GM21423 (cell line): ENCODE results near the gene DHDDS.
"Not testable (repeated sequence)": the region's sequence is repeated elsewhere in the genome, so short reads cannot be mapped to it uniquely, and the experiment has no call there.

Source experiments
- ATAC-seq: cut with Tn5 transposase; IDR thresholded peaks from one replicate; pipeline ENCODE4 v1.9.1; 2021; ENCODE audit warnings: mild to moderate bottlenecking, moderate library complexity; ENCODE audit not compliant: unreplicated experiment

Gene DHDDS, protein sequence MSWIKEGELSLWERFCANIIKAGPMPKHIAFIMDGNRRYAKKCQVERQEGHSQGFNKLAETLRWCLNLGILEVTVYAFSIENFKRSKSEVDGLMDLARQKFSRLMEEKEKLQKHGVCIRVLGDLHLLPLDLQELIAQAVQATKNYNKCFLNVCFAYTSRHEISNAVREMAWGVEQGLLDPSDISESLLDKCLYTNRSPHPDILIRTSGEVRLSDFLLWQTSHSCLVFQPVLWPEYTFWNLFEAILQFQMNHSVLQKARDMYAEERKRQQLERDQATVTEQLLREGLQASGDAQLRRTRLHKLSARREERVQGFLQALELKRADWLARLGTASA

DNA sequence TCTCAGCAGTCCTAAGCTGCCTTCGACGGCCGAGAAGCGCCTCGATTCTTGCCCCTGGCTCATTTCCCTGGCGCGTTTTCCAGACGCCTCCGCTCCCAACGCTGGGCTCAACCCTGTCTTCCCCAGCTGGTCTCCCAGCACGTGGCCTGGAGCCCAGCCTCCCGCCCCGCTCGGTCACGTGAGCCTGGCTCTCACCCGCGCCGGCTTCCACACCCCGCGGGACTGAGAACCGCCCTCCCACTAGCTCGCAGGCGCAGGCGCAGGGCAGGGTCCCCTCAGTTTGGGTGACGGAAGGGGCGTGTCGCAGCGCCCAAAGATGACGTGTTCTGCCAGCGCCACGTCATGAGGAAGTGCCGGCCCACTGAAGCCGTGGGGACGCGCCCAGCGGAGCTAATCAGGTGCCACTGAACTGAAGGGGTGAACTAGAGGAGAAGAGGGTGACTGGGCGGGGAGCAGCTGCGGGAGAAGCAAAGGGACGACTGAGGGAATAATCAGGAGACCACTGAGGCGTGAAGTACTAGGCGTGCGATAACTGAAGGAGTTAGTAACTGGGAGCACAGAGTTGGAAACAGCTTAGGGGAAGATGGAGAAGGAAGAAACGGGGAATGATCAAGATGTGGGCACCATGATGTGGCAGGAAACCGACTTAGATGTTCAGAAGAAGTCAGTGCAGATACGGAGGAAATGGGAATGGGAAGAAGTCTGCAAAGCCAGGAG is at the start of gene DHDDS:
DHDDS (plus strand) TSS at position 343 of the 717 bp plus-strand sequence. CDS start 625 bp downstream, outside the sequence.
- ATAC-seq = peak; percentile 97

DNA sequence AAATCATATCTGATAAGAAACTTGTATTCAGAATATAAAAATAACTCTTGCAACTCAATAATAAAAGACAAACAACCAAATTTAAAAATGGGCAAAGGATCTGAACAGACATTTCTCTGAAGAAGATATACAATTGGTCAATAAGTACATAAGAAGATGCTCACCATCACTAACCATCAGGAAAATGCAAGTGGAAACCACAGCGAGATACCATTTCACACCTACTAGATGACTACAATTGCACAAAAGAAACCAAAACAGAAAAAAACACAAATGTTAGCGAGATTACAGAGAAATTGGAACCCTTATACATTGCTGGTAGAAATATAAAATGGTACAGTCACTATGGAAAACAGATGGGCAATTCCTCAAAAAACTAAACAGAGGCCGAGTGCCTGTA is 48.0 kb upstream of the DHDDS start:
- ATAC-seq = no peak

DNA sequence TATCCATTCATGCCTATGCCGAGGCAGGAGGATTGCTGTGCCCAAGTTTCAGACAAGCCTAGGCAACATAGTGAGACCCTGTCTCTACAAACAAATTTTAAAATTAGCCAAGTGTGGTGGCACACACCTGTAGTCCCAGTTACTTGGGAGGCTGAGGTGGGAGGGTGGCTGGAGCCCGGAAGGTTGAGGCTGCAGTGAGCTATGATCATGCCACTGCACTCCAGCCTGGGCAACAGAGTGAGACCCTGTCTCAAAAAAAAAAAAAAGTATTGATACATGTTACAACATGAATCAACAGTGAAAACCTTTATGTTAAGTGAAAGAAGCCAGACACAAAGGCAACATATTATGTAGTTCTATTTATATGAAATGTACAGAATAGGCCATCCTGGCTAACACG is 47.1 kb upstream of the DHDDS start:
- ATAC-seq = not testable (repeated sequence)

DNA sequence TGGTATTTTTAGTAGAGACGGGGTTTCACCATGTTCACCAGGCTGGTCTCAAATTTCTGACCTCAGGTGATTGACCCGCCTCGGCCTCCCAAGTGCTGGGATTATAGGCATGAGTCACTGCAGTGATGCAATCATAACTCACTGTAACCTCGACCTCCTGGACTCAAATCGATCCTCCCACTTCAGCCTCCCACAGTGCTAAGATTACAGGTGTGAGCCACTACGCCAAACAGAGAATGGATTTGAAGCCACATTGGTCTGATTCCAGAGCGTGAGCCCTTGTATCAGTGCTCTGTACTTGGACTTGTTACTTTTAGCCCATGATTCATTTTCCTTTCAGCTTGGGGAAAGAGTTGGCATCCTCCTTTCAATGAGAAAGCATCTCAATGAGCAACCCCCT is 44.7 kb upstream of the DHDDS start:
- no peak for ATAC-seq

DNA sequence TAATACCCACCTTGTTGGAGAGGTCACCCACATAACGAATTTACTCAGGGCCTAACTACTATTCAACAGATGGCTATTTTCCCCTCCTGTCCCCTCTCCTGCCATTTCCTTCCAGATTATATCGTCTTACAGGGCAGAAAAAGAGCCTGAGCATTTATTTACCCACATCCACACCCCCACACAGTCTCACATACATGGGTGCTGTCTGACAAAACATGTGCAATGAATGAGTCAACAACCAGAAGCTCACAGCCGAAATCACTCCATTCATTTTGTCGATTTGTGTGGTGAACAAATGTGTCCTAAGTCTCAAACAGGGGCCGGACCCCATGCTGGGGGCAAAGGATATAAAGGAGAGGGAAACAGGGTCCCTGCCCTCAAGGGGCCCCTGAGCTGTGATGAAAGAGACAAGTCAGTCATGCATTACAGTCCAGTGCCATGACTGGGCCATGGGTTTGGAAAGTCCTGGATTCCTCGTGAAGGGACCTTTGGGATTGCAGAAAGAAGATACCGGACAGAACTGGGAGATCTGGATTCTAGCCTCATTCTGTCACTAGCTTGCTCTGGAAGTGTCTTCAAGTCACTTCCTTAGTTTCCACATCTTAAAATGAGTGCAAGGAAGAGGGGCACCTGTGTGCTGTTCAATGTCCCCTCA is 43.2 kb upstream of the DHDDS start:
- ATAC-seq = no peak

DNA sequence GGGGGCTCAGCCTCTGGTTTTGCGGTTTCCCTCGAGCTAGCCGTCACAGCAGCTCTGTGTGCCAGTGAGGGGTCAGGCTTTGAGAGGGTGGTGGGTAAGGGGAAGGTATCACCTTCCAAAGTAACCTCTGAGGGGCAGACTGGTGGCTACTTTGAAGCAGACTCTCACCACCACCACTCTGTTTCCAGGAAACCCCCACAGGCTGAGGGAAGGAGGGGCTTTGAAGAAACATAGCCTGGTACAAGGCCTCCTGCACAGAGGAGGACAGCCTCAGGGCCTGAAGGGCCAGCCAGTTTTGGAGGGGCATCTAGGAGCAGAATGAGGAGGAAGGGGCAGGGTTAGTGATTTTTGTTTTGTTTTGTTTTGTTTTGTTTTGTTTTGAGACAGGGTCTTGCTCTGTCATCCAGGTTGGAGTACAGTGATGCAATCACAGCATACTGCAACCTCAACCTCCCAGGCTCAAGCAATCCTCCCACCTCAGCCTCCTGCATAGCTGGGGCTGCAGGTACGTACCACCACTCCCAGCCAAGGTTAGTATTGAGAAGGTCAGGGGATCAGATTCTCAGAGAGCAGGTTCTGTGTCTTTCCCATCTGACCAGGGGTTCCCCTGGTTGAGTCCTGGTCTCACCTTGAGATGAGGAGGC is 42.4 kb upstream of the DHDDS start:
- no peak for ATAC-seq

DNA sequence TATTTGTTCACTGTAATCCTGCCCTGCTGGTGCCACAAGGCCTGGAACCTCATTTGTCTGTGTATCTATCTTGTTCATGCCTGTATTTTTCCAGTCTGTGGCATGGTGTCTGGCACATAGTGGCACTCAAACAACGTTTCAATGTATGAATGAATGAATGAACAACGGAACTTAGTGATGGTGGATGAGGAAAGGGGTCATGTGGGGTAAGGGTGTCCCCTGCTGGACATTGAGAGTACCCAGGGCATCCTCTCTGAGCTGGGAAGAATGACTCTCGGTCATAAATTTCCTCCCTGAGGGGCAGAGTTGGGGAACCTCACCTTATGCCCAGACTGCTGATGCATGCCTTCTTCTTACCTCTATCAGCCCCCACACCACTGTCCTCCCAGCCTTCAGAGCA is 40.7 kb upstream of the DHDDS start:
- ATAC-seq = no peak

DNA sequence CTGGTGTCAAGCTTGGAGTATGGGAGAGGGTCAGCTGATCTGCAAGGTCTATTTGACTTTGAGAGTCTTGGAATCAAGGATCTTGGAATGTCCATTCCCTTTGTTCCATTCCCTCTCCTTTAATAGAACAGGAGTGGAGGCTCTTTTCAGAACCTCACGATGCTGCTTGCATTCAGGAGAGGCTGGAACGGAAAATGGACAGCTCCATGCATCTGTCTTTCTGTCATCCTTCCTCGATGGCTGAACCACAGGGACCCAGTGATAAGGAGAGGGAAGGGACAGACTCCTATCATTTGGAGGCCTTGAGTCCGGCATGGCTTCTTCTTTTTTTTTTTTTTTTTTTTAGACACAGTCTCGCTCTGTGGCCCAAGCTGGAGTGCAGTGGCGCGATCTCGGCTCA is 36.4 kb upstream of the DHDDS start:
- no peak for ATAC-seq

DNA sequence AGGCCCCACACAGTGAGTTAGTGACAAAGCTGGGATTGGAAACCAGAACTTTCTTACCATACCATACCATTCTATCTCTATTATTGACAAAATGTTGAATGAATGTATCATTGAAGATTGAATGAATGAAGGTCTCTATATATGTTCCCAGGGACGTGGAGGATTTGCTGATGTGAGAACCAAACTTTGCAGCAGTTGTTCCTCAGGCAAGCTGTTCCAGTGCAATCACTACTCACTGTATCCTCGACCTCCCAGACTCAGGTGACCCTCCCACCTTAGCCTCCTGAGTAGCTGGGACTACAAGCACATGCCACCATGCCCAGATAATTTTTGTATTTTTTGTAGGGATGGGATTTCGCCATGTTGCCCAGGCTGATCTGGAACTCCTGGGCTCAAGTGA is 33.1 kb upstream of the DHDDS start:
- no peak for ATAC-seq

DNA sequence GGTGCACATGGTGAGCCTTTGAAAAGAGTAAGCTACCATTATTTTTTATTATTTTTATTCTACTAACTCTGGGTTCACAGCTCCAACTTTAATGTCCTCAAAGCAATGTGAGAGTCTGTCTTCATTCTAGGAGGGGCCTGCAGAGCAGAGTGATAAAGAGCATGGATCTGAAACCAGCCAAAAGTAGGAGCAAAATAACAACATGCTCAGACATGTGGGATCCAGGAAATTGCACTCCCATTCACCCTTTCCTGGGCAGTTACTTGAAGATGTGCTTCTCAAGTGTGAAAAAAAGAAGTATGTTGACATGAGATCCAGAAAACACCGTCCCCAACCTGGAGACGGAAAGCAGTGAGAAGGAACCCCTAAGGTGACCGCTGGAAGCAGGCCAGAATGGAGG is 30.2 kb upstream of the DHDDS start:
- no peak for ATAC-seq

DNA sequence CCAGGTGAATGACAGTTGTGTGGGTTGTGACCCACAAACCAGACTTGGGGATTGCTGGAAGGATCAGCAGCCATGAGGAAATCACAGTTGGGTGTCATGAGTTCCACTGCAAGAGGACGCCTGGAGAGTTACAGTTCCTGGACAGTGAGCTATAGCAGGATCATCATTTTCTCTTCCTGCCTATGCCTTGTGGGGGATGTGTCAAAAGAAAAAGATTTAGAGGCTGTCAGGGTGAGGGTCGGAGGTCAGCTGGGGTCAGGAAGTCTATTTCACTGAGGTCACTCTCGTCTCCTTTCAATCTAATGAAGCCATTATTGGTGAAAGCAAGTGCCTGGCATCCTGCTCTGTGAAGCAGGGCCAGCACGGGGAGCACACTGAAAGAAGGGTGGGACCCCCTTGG is 28.5 kb upstream of the DHDDS start:
- no peak for ATAC-seq

DNA sequence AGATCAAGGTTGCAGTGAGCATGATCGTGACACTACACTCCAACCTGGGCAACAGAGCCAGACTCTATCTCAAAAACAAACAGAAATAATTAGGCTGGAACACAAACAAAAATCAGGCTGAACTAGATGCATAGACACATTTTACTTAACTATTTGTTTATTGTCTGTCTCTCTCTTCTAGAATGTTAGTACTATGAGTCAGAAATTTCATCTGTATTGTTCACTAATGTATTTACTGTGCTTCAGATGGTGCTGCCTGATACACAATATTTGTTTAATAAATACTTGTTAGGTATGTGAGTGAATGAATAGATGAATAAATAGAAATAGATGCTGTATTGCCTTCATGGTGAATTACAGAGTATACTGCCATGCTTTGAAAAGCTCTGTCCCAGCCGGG is 27.5 kb upstream of the DHDDS start:
- ATAC-seq = no peak

DNA sequence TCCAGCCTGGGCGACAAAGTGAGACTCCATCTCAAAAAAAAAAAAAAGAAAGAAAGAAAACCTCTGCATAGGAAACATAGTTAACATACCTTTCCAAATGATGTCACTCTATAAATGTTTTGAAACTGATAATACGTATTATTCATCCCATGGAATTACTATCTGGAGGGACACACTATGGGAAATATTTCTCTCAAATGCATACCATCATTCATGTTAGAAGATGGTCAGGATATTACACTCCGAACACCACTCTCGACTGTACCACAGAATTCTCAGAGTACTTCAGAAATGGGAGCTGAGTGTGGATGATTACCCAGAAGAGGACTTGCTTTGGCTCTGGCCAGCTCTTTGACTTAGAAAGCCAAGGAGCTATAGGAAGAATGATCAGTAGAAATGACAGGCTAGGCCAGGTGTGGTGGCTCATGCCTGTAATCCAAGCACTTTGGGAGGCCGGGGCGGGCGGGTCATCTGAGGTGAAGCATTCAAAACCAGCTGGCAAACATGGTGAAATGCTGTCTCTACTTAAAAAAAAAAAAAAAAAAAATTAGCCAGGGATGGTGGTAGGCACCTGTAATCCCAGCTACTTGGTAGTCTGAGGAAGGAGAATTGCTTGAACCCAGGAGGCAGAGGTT is 26.7 kb upstream of the DHDDS start:
- no peak for ATAC-seq

DNA sequence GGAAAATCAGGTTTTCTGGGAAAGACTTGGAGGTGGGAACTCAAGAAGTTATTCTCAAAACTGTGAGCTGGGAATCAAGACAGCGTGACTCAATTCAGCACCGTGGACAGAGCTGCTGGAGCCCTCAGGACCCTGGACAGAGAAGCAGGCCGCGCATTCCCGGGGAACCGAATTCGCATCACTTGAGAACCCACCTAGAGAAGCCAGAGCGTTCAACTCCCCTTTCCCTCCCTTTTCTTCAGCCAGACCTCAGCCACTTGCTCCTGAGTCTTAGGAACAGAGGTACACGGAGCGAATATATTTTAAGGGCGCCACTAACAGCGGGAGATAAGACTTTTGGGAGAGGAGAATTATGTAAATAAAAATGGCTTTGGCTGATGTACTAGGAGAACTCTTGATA is 23.5 kb upstream of the DHDDS start:
- ATAC-seq = no peak

DNA sequence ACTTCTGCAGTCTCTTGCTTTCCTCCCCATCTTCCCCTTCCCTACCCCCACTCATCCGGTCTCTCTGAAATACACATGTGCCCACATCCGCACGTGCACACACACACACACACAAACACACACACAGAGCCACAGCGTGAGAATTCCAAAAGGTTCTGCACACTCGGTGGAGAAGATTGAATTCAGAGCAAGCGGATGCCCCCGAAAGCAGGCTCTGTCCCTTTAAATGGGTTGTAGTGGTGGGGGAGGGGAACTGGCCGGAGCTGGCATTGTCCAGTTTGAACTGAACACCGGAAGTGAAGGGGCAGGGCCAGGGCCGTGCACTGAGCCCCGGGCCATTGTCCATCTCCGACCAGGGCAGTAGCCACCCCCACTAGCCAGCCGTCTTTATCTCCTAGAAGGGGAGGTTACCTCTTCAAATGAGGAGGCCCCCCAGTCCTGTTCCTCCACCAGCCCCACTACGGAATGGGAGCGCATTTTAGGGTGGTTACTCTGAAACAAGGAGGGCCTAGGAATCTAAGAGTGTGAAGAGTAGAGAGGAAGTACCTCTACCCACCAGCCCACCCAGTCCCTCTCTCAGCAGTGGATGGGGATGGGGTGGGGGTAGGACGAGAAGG is 22.8 kb upstream of the DHDDS start:
- ATAC-seq = no peak

DNA sequence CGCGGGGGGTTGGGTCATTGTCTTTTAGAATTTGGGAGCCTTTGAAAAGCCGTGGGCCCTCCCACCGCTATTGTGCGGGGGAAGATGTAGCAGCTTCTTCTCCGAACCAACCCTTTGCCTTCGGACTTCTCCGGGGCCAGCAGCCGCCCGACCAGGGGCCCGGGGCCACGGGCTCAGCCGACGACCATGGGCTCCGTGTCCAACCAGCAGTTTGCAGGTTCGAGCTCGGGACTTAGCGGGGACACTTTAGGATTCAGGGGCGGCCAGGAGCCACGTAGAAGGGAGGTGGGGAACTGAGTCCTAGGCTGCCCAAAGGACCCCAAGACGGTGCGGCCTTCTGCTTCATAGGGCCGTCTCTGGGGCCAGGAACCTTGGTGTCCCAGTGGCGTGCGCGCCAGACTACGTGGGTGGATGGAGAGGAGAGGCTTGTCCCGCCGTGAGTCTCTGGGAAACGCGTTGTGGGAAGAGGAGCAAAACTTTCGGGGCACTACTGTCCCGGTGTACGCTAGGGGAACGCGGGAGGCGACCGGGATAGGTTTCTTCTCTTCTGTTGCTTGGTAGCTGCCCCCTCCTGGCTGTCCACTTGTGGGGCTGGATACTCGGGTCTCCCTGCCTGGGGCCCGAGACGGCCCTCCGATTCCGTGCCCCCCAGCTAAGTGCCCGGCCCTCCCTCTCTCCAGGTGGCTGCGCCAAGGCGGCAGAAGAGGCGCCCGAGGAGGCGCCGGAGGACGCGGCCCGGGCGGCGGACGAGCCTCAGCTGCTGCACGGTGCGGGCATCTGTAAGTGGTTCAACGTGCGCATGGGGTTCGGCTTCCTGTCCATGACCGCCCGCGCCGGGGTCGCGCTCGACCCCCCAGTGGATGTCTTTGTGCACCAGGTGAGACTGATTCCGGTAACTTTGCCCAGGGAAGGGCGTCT is 21.2 kb upstream of the DHDDS start, which contains the start of gene LIN28A:
LIN28A (plus strand) TSS at position 112 of the 918 bp plus-strand sequence; CDS start at position 187, 75 bp downstream.
- no peak for ATAC-seq

DNA sequence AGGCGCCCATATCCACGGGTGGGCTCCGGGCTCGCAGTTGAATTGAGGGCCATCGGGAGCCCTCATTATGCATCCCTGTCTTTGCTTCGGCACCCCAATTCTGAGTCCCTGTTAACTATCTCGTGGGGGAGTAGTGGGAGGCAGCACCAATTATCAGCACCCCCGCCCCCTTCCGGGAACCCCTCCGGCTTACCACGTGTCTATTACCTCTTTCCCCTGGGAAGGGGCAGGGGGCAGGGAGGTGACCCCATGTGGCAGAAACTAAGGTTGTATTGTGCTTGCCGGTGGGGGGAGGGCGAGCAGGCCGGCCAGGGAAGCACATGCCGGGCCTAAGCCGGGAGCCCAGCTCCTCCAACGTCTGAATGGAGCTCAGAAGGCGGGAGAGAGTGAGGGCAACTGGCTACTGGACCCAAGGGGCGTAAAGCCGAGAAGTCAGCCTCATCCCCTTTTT is 20.5 kb upstream of the DHDDS start:
- no peak for ATAC-seq

DNA sequence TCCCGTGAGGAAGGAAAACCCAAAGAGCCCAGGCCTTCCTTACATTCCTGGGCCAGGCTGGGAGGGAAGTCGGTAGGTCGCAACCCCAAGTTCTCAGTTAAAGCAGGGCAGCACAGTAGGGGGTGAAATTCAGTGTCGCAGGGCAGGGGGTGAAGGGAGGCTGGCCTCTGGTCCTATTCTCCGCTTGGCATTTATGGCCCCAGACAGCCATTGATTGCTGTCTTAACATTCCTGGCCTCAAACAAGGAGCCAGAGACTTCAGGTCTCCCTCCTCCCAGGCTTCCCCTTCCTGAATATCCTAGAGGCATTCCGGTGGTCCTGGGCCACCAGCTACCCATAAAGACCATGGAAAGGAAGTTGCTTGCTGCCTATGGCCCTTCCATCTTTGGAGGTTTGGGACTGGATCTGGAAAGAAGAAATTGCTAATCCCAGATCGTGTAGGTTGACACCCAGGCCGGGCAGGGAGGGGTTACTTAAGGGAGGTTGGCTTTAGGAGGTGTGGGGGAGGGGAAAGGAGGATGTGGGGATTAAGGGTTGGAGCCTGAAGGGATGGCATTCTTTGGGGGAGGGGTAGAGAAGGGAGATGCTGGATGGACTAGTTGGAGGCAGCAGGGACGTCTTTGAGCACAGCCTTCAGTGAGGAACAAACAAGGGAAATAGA is 19.8 kb upstream of the DHDDS start:
- no peak for ATAC-seq

DNA sequence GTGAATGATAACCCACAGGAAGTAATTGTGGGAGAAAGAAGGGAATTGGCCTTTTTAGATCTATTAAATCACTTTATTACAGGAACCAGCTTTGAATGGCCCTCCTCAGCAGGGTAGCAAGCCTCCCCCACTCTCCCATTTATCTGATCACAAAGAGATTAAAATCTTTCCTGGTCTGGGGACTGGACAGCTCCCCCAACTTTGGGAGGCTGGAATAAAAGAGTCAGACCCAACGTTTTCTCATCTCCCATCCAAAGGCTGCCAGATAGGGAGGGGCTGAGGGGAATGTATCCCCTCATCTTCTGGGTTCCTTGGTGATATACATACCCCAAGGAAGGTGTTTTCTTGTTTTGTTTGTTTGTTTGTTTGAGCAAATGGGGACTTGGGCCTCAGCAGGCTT is 19.1 kb upstream of the DHDDS start:
- ATAC-seq = no peak
